PC-9 (cell line): ENCODE measurements around the gene ARHGAP30. TPM values are rescaled to one million over a fixed set of nuclear protein-coding genes. Genes with fewer than 3 reads are reported as not detected.

Source experiments
- BruUV-seq: library from RNA; stranded (reverse); fragments of 400-500 nt; replicated peaks from 2 replicates; lab custom pipeline; 2021; lab: Mats Ljungman, UMichigan
- CTCF ChIA-PET: fragments of 300-600 bp; sonication (Branson Sonifier 250); formaldehyde crosslinking; loops from one replicate; lab custom pipeline; 2022; ENCODE audit warnings: antibody characterized with exemption; lab: Charles Lee
- POLR2A ChIA-PET: fragments of 300-600 bp; sonication (Branson Sonifier 250); formaldehyde crosslinking; loops from one replicate; lab custom pipeline; 2022; ENCODE audit warnings: antibody characterized with exemption; ENCODE audit not compliant: unreplicated experiment; lab: Charles Lee
- DNase-seq, 2 experiments: peaks; one replicate each; pipeline versions ENCODE4 v3.0.0 to v3.0.0-alpha.2; 2015 to 2022; ENCODE audit warnings: mixed read lengths in 1 of 2
- H2AFZ ChIP-seq: fragments of 200-600 bp; sonication (generic); 2 replicates; pipeline ENCODE4 v1.8.1; 2017; ENCODE audit warnings: antibody characterized with exemption
- H3F3A ChIP-seq: fragments of 200-600 bp; sonication (generic); 2 replicates; pipeline ENCODE4 v1.8.1; 2017; ENCODE audit warnings: antibody characterized with exemption, mild to moderate bottlenecking, low read depth; ENCODE audit not compliant: insufficient read depth
- H3K27ac ChIP-seq: fragments of 200-600 bp; sonication (generic); 2 replicates; pipeline ENCODE4 v1.6.1; 2016; ENCODE audit warnings: mixed run types
- H3K27me3 ChIP-seq: fragments of 200-600 bp; sonication (generic); 2 replicates; pipeline ENCODE4 v1.6.1; 2016; ENCODE audit warnings: low read depth, mixed run types; ENCODE audit not compliant: insufficient read depth
- H3K36me3 ChIP-seq: fragments of 200-600 bp; sonication (generic); 2 replicates; pipeline ENCODE4 v1.6.1; 2016; ENCODE audit warnings: low read depth, mixed run types
- H3K4me1 ChIP-seq: fragments of 200-600 bp; sonication (generic); replicated peaks from 2 replicates; pipeline ENCODE4 v1.6.1; 2016; ENCODE audit warnings: mixed run types; ENCODE audit not compliant: insufficient read depth
- H3K4me2 ChIP-seq: fragments of 200-600 bp; sonication (generic); 2 replicates; pipeline ENCODE4 v1.6.1; 2017; ENCODE audit warnings: mixed run types
- H3K4me3 ChIP-seq: fragments of 200-600 bp; sonication (generic); 2 replicates; pipeline ENCODE4 v1.6.1; 2016; ENCODE audit warnings: mixed run types
- H3K79me2 ChIP-seq: fragments of 200-600 bp; sonication (generic); 2 replicates; pipeline ENCODE4 v1.6.1; 2017; ENCODE audit warnings: low read depth, mixed run types
- H3K9me2 ChIP-seq: fragments of 200-600 bp; sonication (generic); 2 replicates; pipeline ENCODE4 v1.8.1; 2017; ENCODE audit warnings: mild to moderate bottlenecking; ENCODE audit not compliant: insufficient read depth
- H3K9me3 ChIP-seq: fragments of 200-600 bp; sonication (generic); 2 replicates; pipeline ENCODE4 v1.8.1; 2016; ENCODE audit warnings: low read depth; ENCODE audit not compliant: insufficient read depth
- H4K20me1 ChIP-seq: fragments of 200-600 bp; sonication (generic); 2 replicates; pipeline ENCODE4 v1.8.1; 2017; ENCODE audit not compliant: insufficient read depth
- CTCF ChIP-seq: fragments of 200-600 bp; sonication (generic); conservative IDR thresholded peaks from 2 replicates; pipeline ENCODE4 v1.6.1; 2017; ENCODE audit warnings: mixed run types, antibody characterized with exemption, mild to moderate bottlenecking, moderate library complexity
- EZH2 ChIP-seq: fragments of 200-600 bp; sonication (generic); IDR thresholded peaks from 2 replicates; pipeline ENCODE4 v1.8.0; 2017; ENCODE audit warnings: antibody characterized with exemption, low read depth
- intact Hi-C: fragments of 100-400 bp; cut with micrococcal nuclease; formaldehyde crosslinking; loops from one replicate; pipeline ENCODE4 v1.10.0; 2022; ENCODE audit not compliant: unreplicated experiment
- total RNA-seq: library from RNA; stranded (reverse); gene quantifications from 2 replicates; pipeline ENCODE4 v1.2.3, GENCODE V29; 2021

ARHGAP30 gene
- total RNA-seq, 1 experiment from 2014 or later: 0.46 TPM

- Histone ChIP-seq H3F3A (peaks cover 3% of the 10 kb centered on the region; the same call in 1 of the 2 replicates), H3K79me2 (peaks cover 21% of the 10 kb centered on the region), H3K4me3 (peak overlapping the region; percentile 66), H3K36me3 (no peaks in the 10 kb centered on the region; the same call in 1 of the 2 replicates), H3K27me3 (no peaks in the 10 kb centered on the region), H3K4me2 (peak overlapping the region; percentile 87), H2AFZ (no peak overlapping the region), H3K9me3 (peaks cover 16% of the 10 kb centered on the region), H3K9me2 (no peaks in the 10 kb centered on the region), H3K4me1 (peaks cover 15% of the 10 kb centered on the region), H4K20me1 (no peaks in the 10 kb centered on the region), H3K27ac (peak overlapping the region; percentile 85)
- BruUV-seq: no TSS peak
- TF ChIP-seq CTCF (no peak), EZH2 (no peak)
- ChIA-PET CTCF (interaction anchor here (0.5 to 2.3 kb wide), 3 partner anchors 38 to 53 kb away, joined by 7 to 11 read pairs (median 9); no protein-coding TSS in a partner anchor), POLR2A (interaction anchor here (0.7 to 1.1 kb wide), 4 partner anchors 24 to 94 kb away, joined by 3 to 5 read pairs (median 4); partner anchors contain the start of gene F11R)
- no peak for DNase-seq
- intact Hi-C loops: no loop called here
Measured at GRCh38 chr1:161046605-161047228, 23.0 kb downstream of the ARHGAP30 start.

- Histone ChIP-seq H2AFZ (peak within 1 kb of the TSS; percentile 80), H3K27me3 (no peaks in the 10 kb centered on the region), H3K9me3 (peaks cover 16% of the 10 kb centered on the region), H3K4me3 (peak within 1 kb of the TSS; percentile 66), H3F3A (peaks cover 3% of the 10 kb centered on the region; the same call in 1 of the 2 replicates), H4K20me1 (no peaks in the 10 kb centered on the region), H3K79me2 (peaks cover 21% of the 10 kb centered on the region), H3K27ac (peak within 1 kb of the TSS; percentile 85), H3K9me2 (no peaks in the 10 kb centered on the region), H3K36me3 (no peaks in the 10 kb centered on the region; the same call in 1 of the 2 replicates), H3K4me2 (peak within 1 kb of the TSS; percentile 87), H3K4me1 (peaks cover 15% of the 10 kb centered on the region)
- TSS peak; percentile 85 for BruUV-seq
- POLR2A ChIA-PET: interaction anchor here (0.6 to 1.1 kb wide), 10 partner anchors 23 to 324 kb away, joined by 3 to 7 read pairs (median 4); partner anchors contain the start of genes F11R and SDHC
- peak; percentile 89 to 90 for DNase-seq
- CTCF ChIA-PET: interaction anchor here (0.5 to 2.3 kb wide), 4 partner anchors 39 to 56 kb away, joined by 3 to 11 read pairs (median 6); partner anchors contain the start of gene KLHDC9
- TF ChIP-seq CTCF: 0 out of 2 replicates have a peak, but pooled peaks have one; percentile 19
- no peak for TF ChIP-seq EZH2
- intact Hi-C loops: loop anchor here (1.0 to 2.0 kb wide), 3 partner anchors 37 to 52 kb away; partner anchors contain the start of gene KLHDC9
Measured at GRCh38 chr1:161045736-161046604, 23.7 kb downstream of the ARHGAP30 start, which contains the start of gene USF1. USF1 (minus strand) TSS chr1:161045977; CDS start chr1:161043275, 2,702 bp downstream.
